ENCODE results near the gene PIK3CB. TPM values are rescaled to one million over a fixed set of nuclear protein-coding genes. Genes with fewer than 3 reads are reported as not detected.

The PIK3CB gene
- total RNA-seq, 1 donor from 2014 or later: 23.5 TPM

DNA sequence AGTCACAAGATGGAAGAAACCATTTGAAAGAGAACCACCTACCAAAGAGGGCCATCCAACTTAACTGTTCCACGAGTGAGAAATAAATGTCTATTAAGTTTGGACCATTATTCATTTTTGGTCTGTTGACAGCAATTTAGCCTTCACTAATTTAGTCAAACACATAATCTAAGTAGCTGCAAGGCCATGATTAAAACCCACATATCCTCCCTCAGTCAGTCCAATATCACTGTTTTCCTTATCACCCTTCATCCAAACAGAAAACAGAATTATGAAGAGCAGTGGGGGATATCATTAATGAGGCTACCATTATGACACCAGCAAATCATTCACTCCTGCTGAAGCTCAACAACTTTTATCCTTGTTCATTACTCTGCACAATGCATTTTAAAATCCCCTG, 52.0 kb downstream of the PIK3CB start:
- Mint-ChIP-seq H3K4me1 (peaks cover 3% of the 10 kb centered on the region), H3K4me3 (no peak overlapping the region), H3K27me3 (ENCODE audit: low read depth) (no peaks in the 10 kb centered on the region), H3K36me3 (peaks cover 14% of the 10 kb centered on the region), H3K9me3 (no peaks in the 10 kb centered on the region), H3K27ac (no peak overlapping the region)
- TF ChIP-seq, protein P1, sequence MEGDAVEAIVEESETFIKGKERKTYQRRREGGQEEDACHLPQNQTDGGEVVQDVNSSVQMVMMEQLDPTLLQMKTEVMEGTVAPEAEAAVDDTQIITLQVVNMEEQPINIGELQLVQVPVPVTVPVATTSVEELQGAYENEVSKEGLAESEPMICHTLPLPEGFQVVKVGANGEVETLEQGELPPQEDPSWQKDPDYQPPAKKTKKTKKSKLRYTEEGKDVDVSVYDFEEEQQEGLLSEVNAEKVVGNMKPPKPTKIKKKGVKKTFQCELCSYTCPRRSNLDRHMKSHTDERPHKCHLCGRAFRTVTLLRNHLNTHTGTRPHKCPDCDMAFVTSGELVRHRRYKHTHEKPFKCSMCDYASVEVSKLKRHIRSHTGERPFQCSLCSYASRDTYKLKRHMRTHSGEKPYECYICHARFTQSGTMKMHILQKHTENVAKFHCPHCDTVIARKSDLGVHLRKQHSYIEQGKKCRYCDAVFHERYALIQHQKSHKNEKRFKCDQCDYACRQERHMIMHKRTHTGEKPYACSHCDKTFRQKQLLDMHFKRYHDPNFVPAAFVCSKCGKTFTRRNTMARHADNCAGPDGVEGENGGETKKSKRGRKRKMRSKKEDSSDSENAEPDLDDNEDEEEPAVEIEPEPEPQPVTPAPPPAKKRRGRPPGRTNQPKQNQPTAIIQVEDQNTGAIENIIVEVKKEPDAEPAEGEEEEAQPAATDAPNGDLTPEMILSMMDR (IDR thresholded peaks at IDR 0.05; ENCODE audit: unreplicated experiment): no peak
- no peak for DNase-seq (ENCODE audit: low spot score in 2 of 2, unreplicated experiment in 2 of 2)

DNA sequence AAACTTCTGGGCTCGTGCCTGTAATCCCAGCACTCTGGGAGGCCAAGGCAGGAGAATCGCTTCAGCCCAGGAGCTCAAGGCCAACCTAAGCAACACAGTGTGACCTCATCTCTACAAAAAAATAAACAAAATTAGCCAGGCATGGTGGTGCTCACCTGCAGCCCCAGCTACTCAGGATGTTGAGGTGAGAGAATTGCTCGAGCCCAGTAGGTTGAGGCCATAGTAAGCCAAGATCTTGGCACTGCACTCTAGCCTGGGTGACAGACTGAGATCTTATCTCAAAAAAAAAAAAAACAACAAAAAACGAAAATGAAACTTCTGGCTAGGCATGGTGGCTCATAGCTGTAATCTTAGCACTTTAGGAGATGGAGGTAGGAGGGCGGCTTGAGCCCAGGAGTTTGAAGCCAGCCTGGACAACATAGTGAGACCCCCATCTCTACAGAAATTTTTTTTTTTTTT, 53.7 kb downstream of the PIK3CB start:
- TF ChIP-seq, protein P1 (IDR thresholded peaks at IDR 0.05; ENCODE audit: unreplicated experiment): no peak
- Mint-ChIP-seq H3K27me3 (ENCODE audit: low read depth) (no peaks in the 10 kb centered on the region), H3K36me3 (peaks cover 10% of the 10 kb centered on the region), H3K27ac (no peak overlapping the region), H3K9me3 (no peaks in the 10 kb centered on the region), H3K4me3 (no peak overlapping the region), H3K4me1 (no peaks in the 10 kb centered on the region)
- DNase-seq (ENCODE audit: low spot score in 2 of 2, unreplicated experiment in 2 of 2): no peak

DNA sequence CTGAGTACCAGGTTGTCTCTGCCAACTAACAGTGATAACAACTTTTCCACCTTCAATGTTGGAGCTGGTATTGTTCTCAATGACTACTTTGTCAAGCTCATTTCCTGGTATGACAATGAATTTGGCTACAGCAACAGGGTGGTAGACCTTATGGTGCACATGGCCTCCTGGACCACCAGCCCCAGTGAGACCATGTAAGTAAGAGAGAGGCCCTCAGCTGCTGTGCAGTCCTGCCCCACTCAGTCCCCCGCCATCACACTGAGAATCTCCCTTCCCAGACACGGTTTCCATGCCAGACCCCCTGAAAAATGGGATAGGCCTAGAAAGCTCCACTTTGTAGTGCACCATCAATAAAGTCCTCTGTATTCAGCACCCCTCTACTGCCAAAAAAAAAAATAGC, 56.1 kb downstream of the PIK3CB start:
- Mint-ChIP-seq H3K27ac (no peak overlapping the region), H3K9me3 (no peaks in the 10 kb centered on the region), H3K4me1 (peaks cover 13% of the 10 kb centered on the region), H3K36me3 (peaks cover 4% of the 10 kb centered on the region), H3K4me3 (no peak overlapping the region), H3K27me3 (ENCODE audit: low read depth) (no peaks in the 10 kb centered on the region)
- DNase-seq (ENCODE audit: low spot score in 2 of 2, unreplicated experiment in 2 of 2): no peak
- TF ChIP-seq, protein P1 (IDR thresholded peaks at IDR 0.05; ENCODE audit: unreplicated experiment): no peak

- Mint-ChIP-seq H3K4me3 (no peak overlapping the region), H3K27ac (no peak overlapping the region), H3K9me3 (no peaks in the 10 kb centered on the region), H3K27me3 (ENCODE audit: low read depth) (no peaks in the 10 kb centered on the region), H3K4me1 (peaks cover 13% of the 10 kb centered on the region), H3K36me3 (no peaks in the 10 kb centered on the region)
- TF ChIP-seq, protein P1 (IDR thresholded peaks at IDR 0.05; ENCODE audit: unreplicated experiment): no peak
- DNase-seq (ENCODE audit: low spot score in 2 of 2, unreplicated experiment in 2 of 2): no peak
These were observed 57.8 kb downstream of the PIK3CB start for GRCh38 chr3:138776961-138777360.

DNA sequence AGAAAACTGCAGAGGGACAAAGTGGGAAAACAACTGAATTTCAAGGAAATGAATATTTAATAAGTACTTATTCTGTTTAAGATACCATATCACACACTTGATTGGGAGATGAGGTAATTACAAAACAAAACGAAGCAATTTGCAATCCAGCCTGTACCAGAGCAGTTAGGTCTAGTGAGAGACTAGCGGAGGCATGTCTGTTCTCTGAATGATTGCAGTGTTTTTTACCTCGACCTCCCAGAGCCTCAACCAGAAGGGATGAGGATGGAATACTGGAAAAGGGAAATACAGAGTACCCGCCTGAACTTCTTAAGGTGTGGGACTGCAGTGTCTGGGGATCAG, 59.5 kb downstream of the PIK3CB start:
- Mint-ChIP-seq H3K4me1 (peaks cover 13% of the 10 kb centered on the region), H3K36me3 (no peaks in the 10 kb centered on the region), H3K27ac (peak overlapping the region; percentile 84), H3K27me3 (ENCODE audit: low read depth) (no peaks in the 10 kb centered on the region), H3K4me3 (no peak overlapping the region), H3K9me3 (no peaks in the 10 kb centered on the region)
- TF ChIP-seq, protein P1 (IDR thresholded peaks at IDR 0.05; ENCODE audit: unreplicated experiment): no peak
- DNase-seq (ENCODE audit: low spot score in 2 of 2, unreplicated experiment in 2 of 2): no peak
